ENCODE measurements around the gene POLR2B. TPM values are rescaled to one million over a fixed set of nuclear protein-coding genes. Genes with fewer than 3 reads are reported as not detected.
A peak's percentile ranks its signal among the peaks of the same experiment; 100 is the strongest.

POLR2B gene
- total and polyA plus RNA-seq, 4 donors = 18.7 to 69.6 (median 48.2) TPM

GRCh38 chr4:57076646-57077045 is 98.0 kb downstream of the POLR2B start:
- no peaks in the 10 kb centered on the region for H3K9me3 ChIP-seq (ENCODE audit: control insufficient read depth, low read length)
- no peak overlapping the region for H3K4me3 ChIP-seq (ENCODE audit: low read length in 2 of 2)
- intact Hi-C loops (cut with DNase I) = no loop called here
- H3K36me3 ChIP-seq (ENCODE audit: control insufficient read depth in 1 of 2, insufficient read depth in 2 of 2, low read length in 1 of 2) = peaks cover 0 to 3% of the 10 kb centered on the region in 2 donors
- 56 to 60% methylated on average over 4 of the region's 4 CpGs for WGBS, 2 donors
- DNase-seq (no peak), ATAC-seq (ENCODE audit: low FRiP score) (no peak)
- H3K4me1 ChIP-seq (ENCODE audit: control insufficient read depth in 1 of 2, insufficient read depth in 2 of 2, low read length in 2 of 2) = peaks cover 5 to 16% of the 10 kb centered on the region in 2 donors
- H3K27me3 ChIP-seq (ENCODE audit: control insufficient read depth in 1 of 2, insufficient read depth in 2 of 2, low read length in 1 of 2) = no peaks in the 10 kb centered on the region
- peak overlapping the region in 1 of 2 donors; percentile 71 for H3K27ac ChIP-seq (ENCODE audit: low read depth in 1 of 2, low read length in 2 of 2)

- Histone ChIP-seq H3K4me3 (ENCODE audit: low read length in 2 of 2) (no peak overlapping the region), H3K4me1 (ENCODE audit: control insufficient read depth in 1 of 2, insufficient read depth in 2 of 2, low read length in 2 of 2) (peaks cover 5 to 21% of the 10 kb centered on the region in 2 donors), H3K36me3 (ENCODE audit: control insufficient read depth in 1 of 2, insufficient read depth in 2 of 2, low read length in 1 of 2) (peaks cover 0 to 3% of the 10 kb centered on the region in 2 donors), H3K27me3 (ENCODE audit: control insufficient read depth in 1 of 2, insufficient read depth in 2 of 2, low read length in 1 of 2) (no peaks in the 10 kb centered on the region), H3K9me3 (ENCODE audit: control insufficient read depth, low read length) (no peaks in the 10 kb centered on the region), H3K27ac (ENCODE audit: low read depth in 1 of 2, low read length in 2 of 2) (peak overlapping the region; percentile 49 to 72)
- DNase-seq = no peak
- intact Hi-C loops (cut with DNase I) = no loop called here
- ATAC-seq (ENCODE audit: low FRiP score) = no peak
- WGBS, 2 donors = 62 to 63% methylated on average over 14 of the region's 14 CpGs
Observed at GRCh38 chr4:57077550-57078343, 99.1 kb downstream of the POLR2B start.

DNA sequence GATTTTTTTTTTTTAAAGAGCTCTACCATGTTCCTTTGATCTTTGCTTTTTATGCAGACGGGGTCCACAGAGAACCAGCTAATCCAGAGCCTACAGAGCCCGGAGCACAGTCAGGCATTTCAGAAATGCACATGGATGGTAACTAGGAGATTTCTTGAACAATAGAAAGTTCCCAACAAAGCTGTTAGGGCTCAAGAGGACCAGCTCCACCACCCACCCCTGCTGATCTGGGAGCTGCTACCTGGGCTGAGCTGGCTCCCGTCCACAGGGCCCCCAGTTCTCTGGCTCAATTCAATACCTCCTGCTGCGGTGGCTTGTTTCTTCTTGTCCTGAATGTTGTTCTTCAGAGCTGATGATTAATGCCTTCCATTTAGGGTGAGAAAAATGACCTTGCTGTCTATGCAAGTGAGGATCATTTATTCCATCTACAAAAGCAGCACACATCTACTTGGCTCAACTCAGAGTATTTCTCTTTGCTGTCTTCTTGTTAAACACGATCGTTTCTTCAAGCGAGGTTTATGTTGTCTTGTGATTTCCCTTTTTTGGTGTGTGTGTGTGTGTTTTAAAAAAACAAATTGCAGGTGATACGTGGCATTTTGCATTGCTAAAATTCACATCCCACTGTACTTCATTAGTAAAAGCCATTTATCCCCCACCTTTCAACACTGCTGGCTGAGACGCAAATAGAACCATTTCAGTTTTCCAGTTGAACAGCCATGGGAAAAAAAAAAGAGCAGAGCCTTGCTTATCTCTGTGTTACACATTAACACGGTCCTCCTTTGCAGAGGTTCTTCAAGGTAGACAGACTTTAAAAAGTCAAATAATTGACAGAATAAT is 100.2 kb downstream of the POLR2B start:
- H3K36me3 ChIP-seq (ENCODE audit: control insufficient read depth in 1 of 2, insufficient read depth in 2 of 2, low read length in 1 of 2) = peaks cover 0 to 3% of the 10 kb centered on the region in 2 donors
- no peak overlapping the region for H3K4me3 ChIP-seq (ENCODE audit: low read length in 2 of 2)
- H3K9me3 ChIP-seq (ENCODE audit: control insufficient read depth, low read length) = no peaks in the 10 kb centered on the region
- DNase-seq = peak in 1 of 2 donors; percentile 68
- 4 to 7% methylated on average over 10 of the region's 10 CpGs for WGBS, 2 donors
- H3K27me3 ChIP-seq (ENCODE audit: control insufficient read depth in 1 of 2, insufficient read depth in 2 of 2, low read length in 1 of 2) = no peaks in the 10 kb centered on the region
- no peak for ATAC-seq (ENCODE audit: low FRiP score)
- H3K4me1 ChIP-seq (ENCODE audit: control insufficient read depth in 1 of 2, insufficient read depth in 2 of 2, low read length in 2 of 2) = peaks cover 5 to 21% of the 10 kb centered on the region in 2 donors
- intact Hi-C loops (cut with DNase I) = no loop called here
- H3K27ac ChIP-seq (ENCODE audit: low read depth in 1 of 2, low read length in 2 of 2) = peak overlapping the region; percentile 49 to 90

Other genes starting within 250 kb of the POLR2B start
- not detected for gene SPINK2, start 157.2 kb upstream of the POLR2B start, total RNA-seq
- gene SPINK2, start 157.2 kb upstream of the POLR2B start, polyA plus RNA-seq = 1 to 10 TPM in 1 of 2 donors, not detected in 1; 3.6 TPM
- 10 to 100 TPM; 33.5 to 39.1 TPM for gene REST, start 71.0 kb upstream of the POLR2B start, total RNA-seq
- 1 to 10 TPM; 5.7 to 6.8 TPM for gene REST, start 71.0 kb upstream of the POLR2B start, polyA plus RNA-seq
- gene NOA1, start 1.3 kb upstream of the POLR2B start, total RNA-seq = 10 to 100 TPM in 1 of 2 donors, 1 to 10 TPM in 1; 10.0 to 12.9 TPM
- 10 to 100 TPM; 11.4 to 15.4 TPM for gene NOA1, start 1.3 kb upstream of the POLR2B start, polyA plus RNA-seq
- 1,000 to 10,000 TPM; 2,521 to 2,714 TPM for gene IGFBP7, start 131.5 kb downstream of the POLR2B start, total RNA-seq
- 1,000 to 10,000 TPM; 2,886 to 5,050 TPM for gene IGFBP7, start 131.5 kb downstream of the POLR2B start, polyA plus RNA-seq